SK-N-MC (cell line): Measurements from ENCODE around the gene DTNA.

ENCODE experiments used
- EZH2 ChIP-seq: fragments of 200-600 bp; sonication (generic); IDR thresholded peaks from one replicate; pipeline ENCODE4 v1.6.1; 2017; ENCODE audit warnings: antibody characterized with exemption
- FOXP2 ChIP-seq: optimal IDR thresholded peaks from 2 replicates; pipeline ENCODE3; 2011; ENCODE audit warnings: mild to moderate bottlenecking, moderate library complexity; ENCODE audit not compliant: insufficient read depth; ENCODE audit errors: extremely low read length, control extremely low read depth
- POLR2AphosphoS5 ChIP-seq: IDR thresholded peaks from 2 replicates; pipeline ENCODE4 v1.6.1; 2012; ENCODE audit warnings: mild to moderate bottlenecking, low read depth, low read length, borderline replicate concordance

DNA sequence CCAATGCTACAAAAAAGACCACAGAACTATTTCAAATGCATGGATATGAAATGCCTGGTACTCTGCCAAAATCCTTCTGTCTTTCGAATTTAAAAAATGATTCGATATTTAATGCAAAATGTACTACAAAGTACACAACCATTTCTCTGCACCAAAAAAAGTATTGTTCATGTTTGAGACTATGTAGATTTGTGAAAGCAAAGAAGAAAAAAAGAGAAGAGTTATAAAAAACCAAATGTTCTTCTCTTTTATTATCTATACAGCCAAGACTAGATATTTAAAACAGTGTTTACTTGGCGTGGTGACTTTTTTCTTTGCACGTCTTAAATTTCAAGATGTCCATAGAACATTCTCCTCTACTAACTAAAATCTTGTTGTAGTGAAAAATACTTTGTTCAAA, 89.2 kb downstream of the DTNA start:
- no peak for TF ChIP-seq FOXP2
- TF ChIP-seq POLR2AphosphoS5: no peak
- no peak for TF ChIP-seq EZH2
